Breast epithelium (tissue), 4 donors: ENCODE data around the gene FUBP3. TPM values are rescaled to one million over a fixed set of nuclear protein-coding genes. Genes with fewer than 3 reads are reported as not detected.
"Not testable (repeated sequence)": the region's sequence is repeated elsewhere in the genome, so short reads cannot be mapped to it uniquely, and the experiment has no call there.

Experiments
- DNase-seq, 2 donors: peaks; one replicate each; pipeline ENCODE4 v3.0.0-alpha.2; 2019; ENCODE audit warnings: low spot score in 2 of 2
- H3K27ac ChIP-seq, 2 donors: fragments of 200-600 bp; sonication (generic) in 1 of 2; one replicate each; pipeline ENCODE4 v1.5.1; 2016 to 2019; ENCODE audit warnings: mild to moderate bottlenecking in 1 of 2
- H3K27me3 ChIP-seq, 2 donors: fragments of 200-600 bp; sonication (generic) in 1 of 2; one replicate each; pipeline versions ENCODE4 v1.5.1 to v1.6.0; 2017 to 2019; ENCODE audit warnings: control low read depth in 1 of 2, mild to moderate bottlenecking in 1 of 2
- H3K36me3 ChIP-seq: fragments of 200-600 bp; one replicate; pipeline ENCODE4 v1.5.1; 2019
- H3K4me1 ChIP-seq, 2 donors: fragments of 200-600 bp; sonication (generic); one replicate each; pipeline ENCODE4 v1.5.1; 2016 to 2019; ENCODE audit warnings: control low read depth in 1 of 2
- H3K4me3 ChIP-seq, 3 donors: fragments of 200-600 bp; sonication (generic); 1 replicate in 2 of 3; 2 replicates in 1 of 3; pipeline ENCODE4 v1.5.1; 2016 to 2019; ENCODE audit warnings: mild to moderate bottlenecking in 3 of 3, moderate library complexity in 2 of 3
- H3K9me3 ChIP-seq, 2 donors: fragments of 200-600 bp; sonication (generic) in 1 of 2; one replicate each; pipeline ENCODE4 v1.5.1; 2016 to 2019; ENCODE audit warnings: control low read depth in 1 of 2
- POLR2A ChIP-seq: fragments of 450-650 bp; IDR thresholded peaks from one replicate; pipeline ENCODE4 v1.6.1; 2016; ENCODE audit warnings: antibody characterized with exemption, mild to moderate bottlenecking, moderate library complexity
- POLR2AphosphoS5 ChIP-seq, 3 donors: sonication (generic); formaldehyde crosslinking; IDR thresholded peaks; one replicate each; pipeline ENCODE4 v1.6.1; 2017; ENCODE audit warnings: antibody characterized with exemption in 3 of 3
- intact Hi-C: fragments of 100-400 bp; cut with DNase I; formaldehyde crosslinking; loops from one replicate; pipeline ENCODE4 v1.15.1; 2023; ENCODE audit warnings: low total_unique reads
- total RNA-seq, 3 donors: library from RNA; depleted of rRNA; stranded (reverse); fragments of >200 nt; gene quantifications; one replicate each; pipeline ENCODE4 v1.1.0, GENCODE V29; 2016
- TF ChIP-seq, protein P1 (sequence below), 3 donors: fragments of 450-650 bp; IDR thresholded peaks; one replicate each; pipeline ENCODE4 v1.5.1; 2016 to 2017; ENCODE audit warnings: antibody characterized with exemption in 3 of 3, mild to moderate bottlenecking in 3 of 3, moderate library complexity in 3 of 3

FUBP3 gene
- total RNA-seq, 3 donors from 2014 or later, result 36.6 to 42.6 (median 38.7) TPM

DNA sequence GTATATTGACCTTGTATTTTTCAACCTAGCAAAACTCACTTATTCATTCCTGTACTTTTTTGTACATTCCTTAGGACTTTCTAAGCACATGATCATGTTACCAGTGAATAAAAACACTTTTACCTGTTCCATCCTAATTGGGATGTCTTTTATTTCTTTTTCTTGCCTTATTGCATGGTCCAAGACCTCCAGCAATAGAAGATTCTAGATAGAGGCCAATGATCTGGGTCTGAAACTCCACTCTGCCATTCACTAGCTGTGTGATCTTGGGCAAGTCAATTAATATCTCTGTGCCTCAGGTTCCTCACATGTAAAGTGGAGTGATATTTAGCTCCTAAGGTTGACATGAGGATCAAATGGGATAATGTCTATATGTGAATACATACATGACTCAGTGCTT lies 105.7 kb downstream of the FUBP3 start:
- TF ChIP-seq POLR2A, result no peak
- no peak for TF ChIP-seq POLR2AphosphoS5 (IDR thresholded peaks at IDR 0.05)
- TF ChIP-seq, protein P1, sequence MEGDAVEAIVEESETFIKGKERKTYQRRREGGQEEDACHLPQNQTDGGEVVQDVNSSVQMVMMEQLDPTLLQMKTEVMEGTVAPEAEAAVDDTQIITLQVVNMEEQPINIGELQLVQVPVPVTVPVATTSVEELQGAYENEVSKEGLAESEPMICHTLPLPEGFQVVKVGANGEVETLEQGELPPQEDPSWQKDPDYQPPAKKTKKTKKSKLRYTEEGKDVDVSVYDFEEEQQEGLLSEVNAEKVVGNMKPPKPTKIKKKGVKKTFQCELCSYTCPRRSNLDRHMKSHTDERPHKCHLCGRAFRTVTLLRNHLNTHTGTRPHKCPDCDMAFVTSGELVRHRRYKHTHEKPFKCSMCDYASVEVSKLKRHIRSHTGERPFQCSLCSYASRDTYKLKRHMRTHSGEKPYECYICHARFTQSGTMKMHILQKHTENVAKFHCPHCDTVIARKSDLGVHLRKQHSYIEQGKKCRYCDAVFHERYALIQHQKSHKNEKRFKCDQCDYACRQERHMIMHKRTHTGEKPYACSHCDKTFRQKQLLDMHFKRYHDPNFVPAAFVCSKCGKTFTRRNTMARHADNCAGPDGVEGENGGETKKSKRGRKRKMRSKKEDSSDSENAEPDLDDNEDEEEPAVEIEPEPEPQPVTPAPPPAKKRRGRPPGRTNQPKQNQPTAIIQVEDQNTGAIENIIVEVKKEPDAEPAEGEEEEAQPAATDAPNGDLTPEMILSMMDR (IDR thresholded peaks at IDR 0.05), result no peak
- intact Hi-C loops, result no loop called here
- H3K27ac ChIP-seq, result no peak overlapping the region
- no peak overlapping the region for H3K4me3 ChIP-seq
- peaks cover 0 to 5% of the 10 kb centered on the region in 2 donors for H3K9me3 ChIP-seq
- peaks cover 0 to 4% of the 10 kb centered on the region in 2 donors for H3K4me1 ChIP-seq
- no peak for DNase-seq
- H3K27me3 ChIP-seq, result peaks cover 0 to 5% of the 10 kb centered on the region in 2 donors
- no peaks in the 10 kb centered on the region for H3K36me3 ChIP-seq

DNA sequence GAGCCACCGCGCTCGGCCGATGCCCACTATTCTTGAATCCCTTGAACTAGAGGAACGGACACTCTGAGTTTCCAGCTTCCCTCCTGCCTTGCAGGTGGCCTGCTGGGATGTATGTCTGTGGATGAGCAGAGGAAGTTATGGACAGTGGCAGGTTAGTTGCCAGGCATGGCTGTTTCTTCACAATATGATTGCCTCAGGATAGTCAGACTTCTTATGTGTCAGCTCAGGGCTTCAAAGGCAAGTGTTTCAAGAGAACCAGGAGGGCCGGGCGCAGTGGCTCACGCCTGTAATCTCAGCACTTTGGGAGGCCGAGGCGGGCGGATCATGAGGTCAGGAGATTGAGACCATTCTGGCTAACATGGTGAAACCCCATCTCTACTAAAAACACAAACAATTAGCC lies 106.6 kb downstream of the FUBP3 start:
- intact Hi-C loops, DNase-seq, H3K36me3 ChIP-seq, H3K4me1 ChIP-seq, H3K27ac ChIP-seq, H3K27me3 ChIP-seq, H3K4me3 ChIP-seq, H3K9me3 ChIP-seq: not testable (repeated sequence)

DNA sequence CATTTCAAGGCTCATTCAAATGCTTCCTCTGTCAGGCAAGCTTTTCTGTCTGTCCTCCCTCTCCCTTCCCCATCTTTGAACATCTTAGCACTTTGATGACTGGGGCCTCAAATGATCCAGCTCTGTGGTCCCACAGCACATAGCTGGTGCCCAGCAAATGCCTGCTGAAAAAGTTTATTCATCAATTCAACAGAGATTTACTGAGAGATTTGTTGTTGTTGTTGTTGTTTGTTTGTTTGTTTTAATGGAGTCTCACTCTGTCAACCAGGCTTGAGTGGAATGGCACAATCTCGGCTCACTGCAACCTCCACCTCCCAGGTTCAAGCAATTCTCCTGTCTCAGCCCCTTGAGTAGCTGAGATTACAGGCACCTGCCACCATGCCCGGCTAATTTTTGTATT lies 108.2 kb downstream of the FUBP3 start:
- Histone ChIP-seq H3K4me1 (no peaks in the 10 kb centered on the region), H3K27ac (no peak overlapping the region), H3K36me3 (no peaks in the 10 kb centered on the region), H3K27me3 (no peaks in the 10 kb centered on the region), H3K9me3 (peaks cover 0 to 5% of the 10 kb centered on the region in 2 donors), H3K4me3 (no peak overlapping the region)
- no peak for DNase-seq
- no peak for TF ChIP-seq POLR2A
- TF ChIP-seq, protein P1 (IDR thresholded peaks at IDR 0.05), result no peak
- TF ChIP-seq POLR2AphosphoS5 (IDR thresholded peaks at IDR 0.05), result no peak
- intact Hi-C loops, result no loop called here

Other genes with a start within 250 kb of the FUBP3 start
- gene ASS1, start 134.6 kb upstream of the FUBP3 start, total RNA-seq, result 100 to 1,000 TPM; 167 to 514 (median 190) TPM
- not detected for gene PRDM12, start 85.0 kb downstream of the FUBP3 start, total RNA-seq
- gene EXOSC2, start 114.2 kb downstream of the FUBP3 start, total RNA-seq, result 10 to 100 TPM; 17.8 to 32.2 (median 30.2) TPM